Hepatocyte (in vitro differentiated cells): ENCODE data around the gene COPS4. TPM values are rescaled to one million over a fixed set of nuclear protein-coding genes. Genes with fewer than 3 reads are reported as not detected.
"Not testable (repeated sequence)": the region's sequence is repeated elsewhere in the genome, so short reads cannot be mapped to it uniquely, and the experiment has no call there.

Experiments used
- DNase-seq: peaks from one replicate; pipeline ENCODE4 v3.0.0-alpha.2; 2016; ENCODE audit warnings: low spot score
- H2AFZ ChIP-seq: fragments of 200-600 bp; sonication (generic); 2 replicates; pipeline ENCODE4 v1.6.0; 2016; ENCODE audit warnings: antibody characterized with exemption, mild to moderate bottlenecking
- H3K27ac ChIP-seq: fragments of 200-600 bp; sonication (generic); 2 replicates; pipeline ENCODE4 v1.5.1; 2016; ENCODE audit warnings: mild to moderate bottlenecking
- H3K27me3 ChIP-seq: fragments of 200-600 bp; sonication (generic); 2 replicates; pipeline ENCODE4 v1.6.1; 2016
- H3K36me3 ChIP-seq: fragments of 200-600 bp; sonication (generic); replicated peaks from 2 replicates; pipeline ENCODE4 v1.5.1; 2016; ENCODE audit warnings: low read depth; ENCODE audit not compliant: insufficient read depth
- H3K4me1 ChIP-seq: fragments of 200-600 bp; sonication (generic); 2 replicates; pipeline ENCODE4 v1.5.1; 2016; ENCODE audit warnings: mild to moderate bottlenecking, moderate library complexity; ENCODE audit not compliant: insufficient read depth
- H3K4me2 ChIP-seq: fragments of 200-600 bp; sonication (generic); 2 replicates; pipeline ENCODE4 v1.6.0; 2016
- H3K4me3 ChIP-seq: fragments of 200-600 bp; sonication (generic); 2 replicates; pipeline ENCODE4 v1.5.1; 2016; ENCODE audit warnings: mild to moderate bottlenecking
- H3K79me2 ChIP-seq: fragments of 200-600 bp; sonication (generic); 2 replicates; pipeline ENCODE4 v1.6.0; 2017; ENCODE audit warnings: mild to moderate bottlenecking
- H3K9me2 ChIP-seq: fragments of 200-600 bp; sonication (generic); replicated peaks from 2 replicates; pipeline ENCODE4 v1.6.0; 2017; ENCODE audit warnings: mild to moderate bottlenecking; ENCODE audit not compliant: insufficient read depth
- H3K9me3 ChIP-seq: fragments of 200-600 bp; sonication (generic); 2 replicates; pipeline ENCODE4 v1.5.1; 2016; ENCODE audit warnings: low read depth, mild to moderate bottlenecking
- H4K20me1 ChIP-seq: fragments of 200-600 bp; sonication (generic); 2 replicates; pipeline ENCODE4 v1.6.0; 2016; ENCODE audit warnings: mild to moderate bottlenecking; ENCODE audit not compliant: insufficient read depth, poor library complexity, severe bottlenecking
- CTCF ChIP-seq: fragments of 200-600 bp; sonication (generic); IDR thresholded peaks from 2 replicates; pipeline ENCODE4 v1.5.1; 2016; ENCODE audit warnings: antibody characterized with exemption, mild to moderate bottlenecking; ENCODE audit not compliant: poor library complexity
- EZH2 ChIP-seq: fragments of 200-600 bp; sonication (generic); IDR thresholded peaks from 2 replicates; pipeline ENCODE4 v1.6.1; 2016; ENCODE audit warnings: antibody characterized with exemption, mild to moderate bottlenecking, borderline replicate concordance
- EZH2phosphoT487 ChIP-seq: fragments of 200-600 bp; sonication (generic); IDR thresholded peaks from one replicate; pipeline ENCODE4 v1.6.1; 2018; ENCODE audit warnings: antibody characterized with exemption, mild to moderate bottlenecking, low read depth, moderate library complexity; ENCODE audit not compliant: unreplicated experiment, severe bottlenecking
- WGBS: methylation state at CpG from one replicate; pipeline ENCODE4 v1.1.6; 2016; ENCODE audit warnings: low lambda C conversion rate; ENCODE audit errors: missing lambda C conversion rate; 5-methylcytosine and 5-hydroxymethylcytosine counted together
- polyA plus RNA-seq: library from polyadenylated mRNA; unstranded; fragments of >200 nt; fragmentation: Nextera tagmentation; extraction: Ambion mirVana; gene quantifications from 2 replicates; pipeline ENCODE4 v1.2.1, GENCODE V29; 2016
- total RNA-seq: library from RNA; depleted of rRNA; stranded (reverse); fragments of >200 nt; gene quantifications from 2 replicates; pipeline ENCODE4 v1.2.3, GENCODE V29; 2014

The COPS4 gene
- total and polyA plus RNA-seq, 2 experiments from 2014 or later, result 45.2 to 56.7 TPM

- TF ChIP-seq CTCF (no peak), EZH2 (no peak), EZH2phosphoT487 (no peak)
- H3K4me1 ChIP-seq, result no peaks in the 10 kb centered on the region
- no peaks in the 10 kb centered on the region for H3K9me3 ChIP-seq
- H3K27me3 ChIP-seq, result no peaks in the 10 kb centered on the region
- H3K4me2 ChIP-seq, result no peak overlapping the region
- H3K9me2 ChIP-seq, result no peaks in the 10 kb centered on the region
- H2AFZ ChIP-seq, result no peak overlapping the region
- no peak overlapping the region for H3K27ac ChIP-seq
- H3K79me2 ChIP-seq, result peaks cover 50% of the 10 kb centered on the region
- H4K20me1 ChIP-seq, result no peaks in the 10 kb centered on the region
- no peaks in the 10 kb centered on the region for H3K36me3 ChIP-seq
- WGBS, result 70% methylated on average over 4 of the region's 4 CpGs
- DNase-seq, result no peak
- no peak overlapping the region for H3K4me3 ChIP-seq
Measured at GRCh38 chr4:82994834-82995233, 40.1 kb upstream of the COPS4 start.

- no peaks in the 10 kb centered on the region for H3K36me3 ChIP-seq
- no peaks in the 10 kb centered on the region for H3K4me1 ChIP-seq
- no peak overlapping the region for H3K4me3 ChIP-seq
- no peaks in the 10 kb centered on the region for H4K20me1 ChIP-seq
- no peak for TF ChIP-seq EZH2
- TF ChIP-seq EZH2phosphoT487, result no peak
- H3K27ac ChIP-seq, result no peak overlapping the region
- no peak overlapping the region for H2AFZ ChIP-seq
- peaks cover 75% of the 10 kb centered on the region for H3K79me2 ChIP-seq
- H3K9me3 ChIP-seq, result no peaks in the 10 kb centered on the region
- no peak overlapping the region for H3K4me2 ChIP-seq
- no peaks in the 10 kb centered on the region for H3K27me3 ChIP-seq
- no peak for DNase-seq
- no peaks in the 10 kb centered on the region for H3K9me2 ChIP-seq
Measured at GRCh38 chr4:82998898-82999297, 36.1 kb upstream of the COPS4 start.

GRCh38 chr4:83002329-83002728 lies 32.7 kb upstream of the COPS4 start:
- Histone ChIP-seq H3K27me3 (no peaks in the 10 kb centered on the region), H3K4me3 (no peak overlapping the region), H3K9me2 (no peaks in the 10 kb centered on the region), H3K36me3 (no peaks in the 10 kb centered on the region), H3K79me2 (peaks cover 81% of the 10 kb centered on the region), H3K27ac (no peak overlapping the region), H3K9me3 (no peaks in the 10 kb centered on the region), H3K4me1 (no peaks in the 10 kb centered on the region), H2AFZ (no peak overlapping the region), H3K4me2 (no peak overlapping the region), H4K20me1 (no peaks in the 10 kb centered on the region)
- WGBS, result 96% methylated on average over 3 of the region's 3 CpGs
- DNase-seq, result no peak
- TF ChIP-seq CTCF (no peak), EZH2 (no peak), EZH2phosphoT487 (no peak)

GRCh38 chr4:83003044-83003791 lies 31.8 kb upstream of the COPS4 start:
- not testable (repeated sequence) for DNase-seq, H3K36me3 ChIP-seq, H3K4me1 ChIP-seq, H2AFZ ChIP-seq, H3K27me3 ChIP-seq, H3K9me2 ChIP-seq, H4K20me1 ChIP-seq, H3K9me3 ChIP-seq, H3K4me2 ChIP-seq, H3K4me3 ChIP-seq, H3K27ac ChIP-seq
- H3K79me2 ChIP-seq, result peaks cover 83% of the 10 kb centered on the region
- WGBS, result 98% methylated on average over 14 of the region's 14 CpGs
